Panc1 (cell line): Measurements from ENCODE around the gene TRIM28. TPM values are rescaled to one million over a fixed set of nuclear protein-coding genes. Genes with fewer than 3 reads are reported as not detected.
"Not testable (repeated sequence)": the region's sequence is repeated elsewhere in the genome, so short reads cannot be mapped to it uniquely, and the experiment has no call there.

Experiments used
- ATAC-seq: fragments of 200-7000 bp; cut with Tn5 transposase; 2 replicates; pipeline ENCODE4 v1.9.1; 2020; ENCODE audit warnings: mild to moderate bottlenecking, moderate library complexity
- BruUV-seq: library from RNA; stranded (reverse); fragments of 400-500 nt; replicated peaks from 2 replicates; lab custom pipeline; 2021; lab: Mats Ljungman, UMichigan
- CTCF ChIA-PET: fragments of 300-600 bp; sonication (Branson Sonifier 250); formaldehyde crosslinking; loops from one replicate; lab custom pipeline; 2022; ENCODE audit warnings: antibody characterized with exemption; lab: Charles Lee
- POLR2A ChIA-PET: fragments of 300-600 bp; sonication (Branson Sonifier 250); formaldehyde crosslinking; loops from one replicate; lab custom pipeline; 2022; ENCODE audit warnings: antibody characterized with exemption; lab: Charles Lee
- DNase-seq: peaks from one replicate; pipeline ENCODE4 v3.0.0-alpha.2; 2010; ENCODE audit warnings: low read depth, low spot score
- H3K27ac ChIP-seq: 2 replicates; pipeline ENCODE4 v1.5.1; 2011; ENCODE audit warnings: mild to moderate bottlenecking, low read length, inconsistent platforms
- H3K27me3 ChIP-seq: fragments of 200-500 bp; sonication (Bioruptor generic); 2 replicates; pipeline ENCODE4 v1.6.0; 2014; ENCODE audit warnings: low read length, inconsistent platforms; ENCODE audit not compliant: control insufficient read depth, insufficient read depth
- H3K36me3 ChIP-seq: fragments of 200-500 bp; sonication (Bioruptor generic); 2 replicates; pipeline ENCODE4 v1.5.1; 2014; ENCODE audit warnings: inconsistent platforms, mild to moderate bottlenecking, low read length, moderate library complexity; ENCODE audit not compliant: control insufficient read depth, insufficient read depth
- H3K4me1 ChIP-seq: 2 replicates; pipeline ENCODE4 v1.5.1; 2011; ENCODE audit warnings: inconsistent platforms, mild to moderate bottlenecking, low read length, moderate library complexity; ENCODE audit not compliant: control insufficient read depth, insufficient read depth
- H3K4me3 ChIP-seq, 2 experiments: 2 replicates each; pipeline ENCODE4 v1.5.1; 2011 to 2012; ENCODE audit warnings: low read depth in 2 of 2, low read length in 2 of 2, mild to moderate bottlenecking in 2 of 2, inconsistent platforms in 1 of 2, moderate library complexity in 1 of 2
- H3K9me3 ChIP-seq: fragments of 200-500 bp; sonication (Bioruptor generic); 2 replicates; pipeline ENCODE4 v1.5.1; 2014; ENCODE audit warnings: low read depth, mild to moderate bottlenecking, inconsistent platforms, low read length, moderate library complexity; ENCODE audit not compliant: control insufficient read depth, insufficient read depth
- POLR2AphosphoS5 ChIP-seq: IDR thresholded peaks from 2 replicates; pipeline ENCODE4 v1.6.1; 2012; ENCODE audit warnings: mild to moderate bottlenecking, low read depth, low read length, moderate library complexity
- SIN3A ChIP-seq: IDR thresholded peaks from 2 replicates; pipeline ENCODE4 v1.6.1; 2012; ENCODE audit warnings: low read depth, mild to moderate bottlenecking, low read length, moderate library complexity, borderline replicate concordance; ENCODE audit not compliant: insufficient read depth
- TCF7L2 ChIP-seq: IDR thresholded peaks from 2 replicates; pipeline ENCODE4 v1.6.1; 2011; ENCODE audit warnings: mild to moderate bottlenecking, low read depth, low read length, inconsistent platforms
- in situ Hi-C: cut with HindIII; loops from 2 replicates; pipeline ENCODE4 v1.10.0; 2016; ENCODE audit warnings: low sequenced_read_pairs, low pct_unique_long_range_greater_than_20kb
- intact Hi-C: fragments of 100-400 bp; cut with micrococcal nuclease; formaldehyde crosslinking; loops from one replicate; pipeline ENCODE4 v1.10.0; 2022; ENCODE audit not compliant: unreplicated experiment
- total RNA-seq: library from RNA; stranded (reverse); gene quantifications from one replicate; pipeline ENCODE4 v1.2.1, GENCODE V29; 2021; ENCODE audit not compliant: unreplicated experiment
- TF ChIP-seq, protein P1 (sequence below): fragments of 450-650 bp; IDR thresholded peaks from 2 replicates; pipeline ENCODE4 v1.5.1; 2017; ENCODE audit warnings: mild to moderate bottlenecking
- TF ChIP-seq, protein P2 (sequence below), 2 experiments: IDR thresholded peaks; 2 replicates each; pipeline ENCODE4 v1.6.1; 2011 to 2012; ENCODE audit warnings: low read depth in 2 of 2, control low read depth in 1 of 2, low read length in 1 of 2, mild to moderate bottlenecking in 1 of 2, moderate library complexity in 1 of 2; ENCODE audit not compliant: insufficient read depth in 1 of 2

Gene TRIM28
- total RNA-seq, 1 experiment from 2014 or later, result 767 TPM

DNA sequence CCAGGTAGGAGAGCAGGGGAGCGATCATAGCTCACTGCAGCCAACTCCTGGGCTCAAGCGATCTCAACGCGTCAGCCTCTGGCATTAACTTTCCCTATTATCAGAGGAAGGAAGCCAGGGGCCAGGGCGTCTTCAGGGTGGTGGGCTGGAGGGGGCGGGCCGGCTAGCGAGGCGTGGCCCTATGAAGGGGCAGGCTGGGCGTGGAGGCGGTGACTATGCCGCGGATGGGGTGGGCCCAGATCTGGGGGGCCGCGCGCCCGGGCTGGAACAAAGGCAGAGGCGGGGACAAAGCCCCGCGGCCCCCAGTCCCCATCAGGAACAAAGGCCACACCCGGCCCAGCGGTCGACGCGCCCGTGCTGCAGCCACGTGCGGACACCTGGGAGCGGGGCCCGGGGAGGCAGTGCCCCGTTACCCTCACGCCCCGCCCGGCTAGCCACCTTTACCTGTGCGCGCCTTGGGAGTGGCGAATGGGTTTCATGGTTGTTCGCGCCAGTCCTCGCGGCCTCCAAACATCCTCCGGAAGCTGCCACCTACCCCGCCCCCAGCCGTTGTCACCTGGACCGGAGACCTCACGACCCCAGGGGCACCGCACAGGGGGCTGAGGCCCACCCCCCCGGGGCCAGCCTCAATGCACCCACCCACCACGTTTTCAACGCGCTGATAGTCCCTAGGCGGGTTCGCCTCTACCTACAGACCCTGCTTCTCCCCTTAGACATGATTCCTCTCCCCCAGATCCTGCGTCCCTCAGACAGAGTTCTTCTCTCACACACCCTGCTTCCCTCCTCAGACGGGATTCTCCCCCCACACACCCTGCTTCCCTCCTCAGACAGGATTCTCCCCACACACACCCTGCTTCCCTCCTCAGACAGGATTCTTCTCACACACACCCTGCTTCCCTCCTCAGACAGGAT lies 5.4 kb upstream of the TRIM28 start:
- H3K9me3 ChIP-seq, result no peaks in the 10 kb centered on the region
- H3K27me3 ChIP-seq, result peaks cover 4% of the 10 kb centered on the region
- H3K4me1 ChIP-seq, result peaks cover 3% of the 10 kb centered on the region; the same call in 1 of the 2 replicates
- ATAC-seq (peak; percentile 87), DNase-seq (no peak)
- TF ChIP-seq, protein P1, sequence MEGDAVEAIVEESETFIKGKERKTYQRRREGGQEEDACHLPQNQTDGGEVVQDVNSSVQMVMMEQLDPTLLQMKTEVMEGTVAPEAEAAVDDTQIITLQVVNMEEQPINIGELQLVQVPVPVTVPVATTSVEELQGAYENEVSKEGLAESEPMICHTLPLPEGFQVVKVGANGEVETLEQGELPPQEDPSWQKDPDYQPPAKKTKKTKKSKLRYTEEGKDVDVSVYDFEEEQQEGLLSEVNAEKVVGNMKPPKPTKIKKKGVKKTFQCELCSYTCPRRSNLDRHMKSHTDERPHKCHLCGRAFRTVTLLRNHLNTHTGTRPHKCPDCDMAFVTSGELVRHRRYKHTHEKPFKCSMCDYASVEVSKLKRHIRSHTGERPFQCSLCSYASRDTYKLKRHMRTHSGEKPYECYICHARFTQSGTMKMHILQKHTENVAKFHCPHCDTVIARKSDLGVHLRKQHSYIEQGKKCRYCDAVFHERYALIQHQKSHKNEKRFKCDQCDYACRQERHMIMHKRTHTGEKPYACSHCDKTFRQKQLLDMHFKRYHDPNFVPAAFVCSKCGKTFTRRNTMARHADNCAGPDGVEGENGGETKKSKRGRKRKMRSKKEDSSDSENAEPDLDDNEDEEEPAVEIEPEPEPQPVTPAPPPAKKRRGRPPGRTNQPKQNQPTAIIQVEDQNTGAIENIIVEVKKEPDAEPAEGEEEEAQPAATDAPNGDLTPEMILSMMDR, result no peak
- TF ChIP-seq, protein P2, sequence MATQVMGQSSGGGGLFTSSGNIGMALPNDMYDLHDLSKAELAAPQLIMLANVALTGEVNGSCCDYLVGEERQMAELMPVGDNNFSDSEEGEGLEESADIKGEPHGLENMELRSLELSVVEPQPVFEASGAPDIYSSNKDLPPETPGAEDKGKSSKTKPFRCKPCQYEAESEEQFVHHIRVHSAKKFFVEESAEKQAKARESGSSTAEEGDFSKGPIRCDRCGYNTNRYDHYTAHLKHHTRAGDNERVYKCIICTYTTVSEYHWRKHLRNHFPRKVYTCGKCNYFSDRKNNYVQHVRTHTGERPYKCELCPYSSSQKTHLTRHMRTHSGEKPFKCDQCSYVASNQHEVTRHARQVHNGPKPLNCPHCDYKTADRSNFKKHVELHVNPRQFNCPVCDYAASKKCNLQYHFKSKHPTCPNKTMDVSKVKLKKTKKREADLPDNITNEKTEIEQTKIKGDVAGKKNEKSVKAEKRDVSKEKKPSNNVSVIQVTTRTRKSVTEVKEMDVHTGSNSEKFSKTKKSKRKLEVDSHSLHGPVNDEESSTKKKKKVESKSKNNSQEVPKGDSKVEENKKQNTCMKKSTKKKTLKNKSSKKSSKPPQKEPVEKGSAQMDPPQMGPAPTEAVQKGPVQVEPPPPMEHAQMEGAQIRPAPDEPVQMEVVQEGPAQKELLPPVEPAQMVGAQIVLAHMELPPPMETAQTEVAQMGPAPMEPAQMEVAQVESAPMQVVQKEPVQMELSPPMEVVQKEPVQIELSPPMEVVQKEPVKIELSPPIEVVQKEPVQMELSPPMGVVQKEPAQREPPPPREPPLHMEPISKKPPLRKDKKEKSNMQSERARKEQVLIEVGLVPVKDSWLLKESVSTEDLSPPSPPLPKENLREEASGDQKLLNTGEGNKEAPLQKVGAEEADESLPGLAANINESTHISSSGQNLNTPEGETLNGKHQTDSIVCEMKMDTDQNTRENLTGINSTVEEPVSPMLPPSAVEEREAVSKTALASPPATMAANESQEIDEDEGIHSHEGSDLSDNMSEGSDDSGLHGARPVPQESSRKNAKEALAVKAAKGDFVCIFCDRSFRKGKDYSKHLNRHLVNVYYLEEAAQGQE (IDR thresholded peaks at IDR 0.05; ENCODE audit: insufficient read depth in 1 of 2, low read depth in 2 of 2, low read length in 1 of 2), result no peak
- TF ChIP-seq SIN3A (no peak), POLR2AphosphoS5 (no peak), TCF7L2 (peak; percentile 30; the same call in 1 of the 2 replicates)
- POLR2A ChIA-PET, result interaction anchor here (0.5 to 0.6 kb wide), 2 partner anchors 10 to 35 kb away, joined by 5 to 7 read pairs; no protein-coding TSS in a partner anchor
- BruUV-seq, result no TSS peak
- H3K4me3 ChIP-seq, result peak overlapping the region; percentile 43 to 53
- peak overlapping the region; percentile 18 for H3K27ac ChIP-seq
- CTCF ChIA-PET, result interaction anchor here (0.6 kb wide), 1 partner anchor 9 kb away, joined by 4 read pairs; no protein-coding TSS in a partner anchor
- no peaks in the 10 kb centered on the region for H3K36me3 ChIP-seq
- intact Hi-C loops, result no loop called here
- in situ Hi-C loops, result no loop called here

DNA sequence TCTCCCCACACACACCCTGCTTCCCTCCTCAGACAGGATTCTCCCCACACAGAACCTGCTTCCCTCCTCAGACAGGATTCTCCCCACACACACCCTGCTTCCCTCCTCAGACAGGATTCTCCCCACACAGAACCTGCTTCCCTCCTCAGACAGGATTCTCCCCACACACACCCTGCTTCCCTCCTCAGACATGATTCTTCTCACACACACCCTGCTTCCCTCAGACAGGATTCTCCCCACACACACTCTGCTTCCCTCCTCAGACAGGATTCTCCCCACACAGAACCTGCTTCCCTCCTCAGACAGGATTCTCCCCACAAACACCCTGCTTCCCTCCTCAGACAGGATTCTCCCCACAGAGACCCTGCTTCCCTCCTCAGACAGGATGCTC lies 4.7 kb upstream of the TRIM28 start:
- POLR2A ChIA-PET, H3K36me3 ChIP-seq, H3K4me3 ChIP-seq, ATAC-seq, DNase-seq, intact Hi-C loops, H3K4me1 ChIP-seq, CTCF ChIA-PET, H3K9me3 ChIP-seq, in situ Hi-C loops, H3K27me3 ChIP-seq, BruUV-seq: not testable (repeated sequence)
- peak overlapping the region; percentile 18 for H3K27ac ChIP-seq

DNA sequence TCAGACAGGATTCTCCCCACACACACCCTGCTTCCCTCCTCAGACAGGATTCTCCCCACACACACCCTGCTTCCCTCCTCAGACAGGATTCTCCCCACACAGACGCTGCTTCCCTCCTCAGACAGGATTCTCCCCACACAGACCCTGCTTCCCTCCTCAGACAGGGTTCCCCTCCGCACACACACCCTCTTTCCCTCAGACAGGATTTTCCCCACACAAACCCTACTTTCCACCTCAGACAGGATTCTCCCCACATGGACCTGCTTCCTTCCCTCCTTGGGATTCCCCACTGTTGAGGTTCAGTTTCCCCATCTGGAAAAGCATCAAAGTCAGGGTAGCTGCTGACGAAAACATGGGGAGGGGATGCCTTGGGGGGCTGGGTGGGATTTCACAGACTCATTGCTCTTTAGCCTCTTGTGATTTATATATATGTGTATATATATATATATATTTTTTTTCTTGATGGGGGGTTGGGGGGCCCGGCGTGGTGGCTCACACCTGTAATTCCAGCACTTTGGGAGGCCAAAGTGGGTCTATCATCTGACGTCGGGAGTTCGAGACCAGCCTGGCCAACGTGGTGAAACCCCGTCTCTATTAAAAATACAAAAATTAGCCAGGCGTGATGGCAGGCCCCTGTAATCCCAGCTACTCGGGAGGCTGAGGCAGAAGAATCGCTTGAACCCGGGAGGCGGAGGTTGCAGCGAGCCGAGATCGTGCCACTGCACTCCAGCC lies 1.1 kb upstream of the TRIM28 start:
- H3K9me3 ChIP-seq, in situ Hi-C loops, ATAC-seq, intact Hi-C loops, H3K27me3 ChIP-seq, DNase-seq, CTCF ChIA-PET, BruUV-seq: not testable (repeated sequence)
- Histone ChIP-seq H3K4me1 (peaks cover 13% of the 10 kb centered on the region), H3K4me3 (peak overlapping the region; percentile 91 to 100), H3K36me3 (peaks cover 16% of the 10 kb centered on the region; the same call in 1 of the 2 replicates), H3K27ac (peak overlapping the region; percentile 96)
- POLR2A ChIA-PET, result interaction anchor here (0.8 kb wide), 1 partner anchor 34 kb away, joined by 8 read pairs; no protein-coding TSS in a partner anchor
